Measurements from ENCODE around the gene GNPNAT1.
"Not testable (repeated sequence)": the region's sequence is repeated elsewhere in the genome, so short reads cannot be mapped to it uniquely, and the experiment has no call there.

Gene GNPNAT1

DNA sequence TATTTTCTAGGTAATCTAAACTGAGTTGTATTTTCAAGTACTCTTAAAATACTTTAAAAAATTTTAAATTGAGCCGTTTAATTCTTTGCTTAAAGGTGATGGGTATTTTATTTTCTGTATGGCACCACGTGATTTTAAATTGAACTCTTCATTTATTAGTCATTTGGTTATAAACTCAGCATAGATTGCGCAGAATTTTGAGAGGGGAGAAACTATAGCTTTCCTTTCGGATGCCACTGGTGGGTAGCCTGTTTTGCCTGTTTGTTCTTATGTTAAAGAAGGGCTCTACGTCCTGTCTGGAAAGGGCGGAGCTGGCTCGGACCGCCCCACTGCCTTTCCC is 61.9 kb downstream of the GNPNAT1 start:
- Histone ChIP-seq H3K36me3 (ENCODE audit: insufficient read depth, low read length) (peaks cover 34% of the 10 kb centered on the region), H3K27me3 (ENCODE audit: insufficient read depth, low read length) (no peaks in the 10 kb centered on the region), H3K4me3 (ENCODE audit: low read depth, low read length) (peak overlapping the region; percentile 97), H2AFZ (ENCODE audit: low read length, unreplicated experiment) (peak overlapping the region; percentile 21), H3K79me2 (ENCODE audit: control insufficient read depth, insufficient read depth, low read length, unreplicated experiment) (peaks cover 31% of the 10 kb centered on the region), H3K4me1 (ENCODE audit: control insufficient read depth, insufficient read depth, low read length, unreplicated experiment) (no peaks in the 10 kb centered on the region), H3K27ac (ENCODE audit: low read depth, low read length) (peak overlapping the region; percentile 73)

DNA sequence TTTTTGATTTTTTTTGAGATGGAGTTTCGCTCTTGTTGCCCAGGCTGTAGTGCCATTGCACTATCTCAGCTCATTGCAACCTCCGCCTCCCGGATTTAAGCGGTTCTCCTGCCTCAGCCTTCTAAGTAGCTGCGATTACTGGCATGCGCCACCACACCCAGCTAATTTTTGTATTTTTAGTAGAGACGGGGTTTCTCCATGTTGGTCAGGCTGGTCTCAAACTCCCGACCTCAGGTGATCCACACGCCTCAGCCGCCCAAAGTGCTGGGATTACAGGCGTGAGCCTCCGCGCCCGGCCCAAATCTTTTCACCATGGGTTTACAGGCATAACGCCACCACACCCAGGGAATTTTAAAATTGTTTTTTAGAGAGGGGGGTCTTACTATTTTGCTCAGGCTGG is 62.4 kb downstream of the GNPNAT1 start:
- not testable (repeated sequence) for H3K4me3 ChIP-seq (ENCODE audit: low read depth, low read length)

DNA sequence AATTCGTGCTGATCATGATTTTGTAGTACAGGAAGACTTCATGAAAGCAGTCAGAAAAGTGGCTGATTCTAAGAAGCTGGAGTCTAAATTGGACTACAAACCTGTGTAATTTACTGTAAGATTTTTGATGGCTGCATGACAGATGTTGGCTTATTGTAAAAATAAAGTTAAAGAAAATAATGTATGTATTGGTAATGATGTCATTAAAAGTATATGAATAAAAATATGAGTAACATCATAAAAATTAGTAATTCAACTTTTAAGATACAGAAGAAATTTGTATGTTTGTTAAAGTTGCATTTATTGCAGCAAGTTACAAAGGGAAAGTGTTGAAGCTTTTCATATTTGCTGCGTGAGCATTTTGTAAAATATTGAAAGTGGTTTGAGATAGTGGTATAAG is 63.9 kb downstream of the GNPNAT1 start:
- H3K4me1 ChIP-seq (ENCODE audit: control insufficient read depth, insufficient read depth, low read length, unreplicated experiment); H3K4me3 ChIP-seq (ENCODE audit: low read depth, low read length); H3K27ac ChIP-seq (ENCODE audit: low read depth, low read length); H2AFZ ChIP-seq (ENCODE audit: low read length, unreplicated experiment); H3K27me3 ChIP-seq (ENCODE audit: insufficient read depth, low read length): not testable (repeated sequence)
- Histone ChIP-seq H3K79me2 (ENCODE audit: control insufficient read depth, insufficient read depth, low read length, unreplicated experiment) (peaks cover 23% of the 10 kb centered on the region), H3K36me3 (ENCODE audit: insufficient read depth, low read length) (peaks cover 42% of the 10 kb centered on the region)

More for the DNA sequence above, 62.4 kb downstream of the GNPNAT1 start:
- not testable (repeated sequence) for H3K27me3 ChIP-seq (ENCODE audit: insufficient read depth, low read length); H2AFZ ChIP-seq (ENCODE audit: low read length, unreplicated experiment); H3K4me1 ChIP-seq (ENCODE audit: control insufficient read depth, insufficient read depth, low read length, unreplicated experiment)
- peaks cover 33% of the 10 kb centered on the region for H3K36me3 ChIP-seq (ENCODE audit: insufficient read depth, low read length)
- H3K79me2 ChIP-seq (ENCODE audit: control insufficient read depth, insufficient read depth, low read length, unreplicated experiment) = peaks cover 31% of the 10 kb centered on the region
- H3K27ac ChIP-seq (ENCODE audit: low read depth, low read length) = peak overlapping the region; percentile 73
